ENCODE measurements around the gene TMEM212. TPM values are rescaled to one million over a fixed set of nuclear protein-coding genes. Genes with fewer than 3 reads are reported as not detected.

TMEM212 gene
- total and polyA plus RNA-seq, 9 of the 15 experiments (the other 6 are each of a cell fraction or from before 2014, with no cell fraction given) = not detected

DNA sequence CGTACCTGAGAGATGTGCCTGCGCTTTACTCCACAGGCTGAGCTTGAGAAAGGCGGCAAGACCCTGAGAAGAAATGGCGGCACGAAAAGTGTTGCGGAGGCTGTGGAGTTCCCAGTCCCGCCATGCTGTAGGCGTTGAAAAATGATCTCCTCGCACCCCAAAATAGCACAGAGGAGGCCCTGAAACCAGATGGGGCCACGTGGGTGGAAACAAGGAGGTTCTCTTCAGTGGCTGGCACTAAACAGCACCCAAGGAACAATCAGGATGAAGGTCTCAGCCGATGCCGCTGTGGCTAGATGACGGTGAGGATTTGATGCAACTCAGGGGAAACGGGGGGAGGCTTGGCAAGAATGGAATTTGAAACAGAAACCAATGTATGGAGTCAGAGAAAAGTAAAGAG lies 57.3 kb downstream of the TMEM212 start:
- Histone ChIP-seq H2AFZ (ENCODE audit: low read depth, low read length) (no peak overlapping the region), H3K27ac (ENCODE audit: extremely low read depth, low read depth, low read length) (no peak overlapping the region), H3K4me2 (ENCODE audit: insufficient read depth, low read length) (no peak overlapping the region), H3K9me3 (replicated peaks; ENCODE audit: control insufficient read depth, insufficient read depth, low read depth, low read length) (no peaks in the 10 kb centered on the region), H3K36me3 (ENCODE audit: control insufficient read depth, insufficient read depth, low read length) (no peaks in the 10 kb centered on the region), H3K79me2 (ENCODE audit: control insufficient read depth, insufficient read depth, low read length) (no peaks in the 10 kb centered on the region), H3K9me1 (ENCODE audit: control insufficient read depth, insufficient read depth, low read length) (no peaks in the 10 kb centered on the region), H3K4me1 (replicated peaks in 1 of 2; ENCODE audit: control insufficient read depth in 2 of 2, insufficient read depth in 2 of 2, low read length in 2 of 2) (peaks cover 0 to 8% of the 10 kb centered on the region in 2 experiments; a peak in 3 of 5 replicates), H3K27me3 (ENCODE audit: control insufficient read depth in 2 of 2, insufficient read depth in 2 of 2, low read length in 2 of 2) (no peaks in the 10 kb centered on the region), H3K4me3 (no peak overlapping the region), H3K9ac (ENCODE audit: insufficient read depth in 1 of 2, low read depth in 2 of 2, low read length in 2 of 2) (no peak overlapping the region), H4K20me1 (replicated peaks; ENCODE audit: control insufficient read depth, insufficient read depth, low read length) (no peaks in the 10 kb centered on the region)
- WGBS (ENCODE audit: insufficient coverage, low coverage, missing lambda C conversion rate) = 78% methylated on average over 14 of the region's 14 CpGs
- DNase-seq (ENCODE audit: extremely low read depth in 1 of 4, low spot score in 3 of 4) (no peak), ATAC-seq (no peak), FAIRE-seq (no peak)
- no TSS peak for BruUV-seq (replicated peaks)
- CTCF ChIA-PET (ENCODE audit: low intra/inter-chr PET ratio) = no interaction called here
- TF ChIP-seq HMGN3 (IDR thresholded peaks at IDR 0.05; ENCODE audit: borderline replicate concordance, extremely low read depth, insufficient read length, low read depth, low read length) = no peak
- TF ChIP-seq SIN3B (IDR thresholded peaks at IDR 0.05; ENCODE audit: low read depth) = no peak
- TF ChIP-seq SMC3 (conservative IDR thresholded peaks at IDR 0.05; ENCODE audit: insufficient read depth, low read depth, low read length) = no peak
- TF ChIP-seq KAT2B (IDR thresholded peaks at IDR 0.05; ENCODE audit: low read depth, low read length) = no peak
- no peak for TF ChIP-seq PTTG1 (tag; IDR thresholded peaks at IDR 0.05; ENCODE audit: low read depth)
- TF ChIP-seq, protein P1, sequence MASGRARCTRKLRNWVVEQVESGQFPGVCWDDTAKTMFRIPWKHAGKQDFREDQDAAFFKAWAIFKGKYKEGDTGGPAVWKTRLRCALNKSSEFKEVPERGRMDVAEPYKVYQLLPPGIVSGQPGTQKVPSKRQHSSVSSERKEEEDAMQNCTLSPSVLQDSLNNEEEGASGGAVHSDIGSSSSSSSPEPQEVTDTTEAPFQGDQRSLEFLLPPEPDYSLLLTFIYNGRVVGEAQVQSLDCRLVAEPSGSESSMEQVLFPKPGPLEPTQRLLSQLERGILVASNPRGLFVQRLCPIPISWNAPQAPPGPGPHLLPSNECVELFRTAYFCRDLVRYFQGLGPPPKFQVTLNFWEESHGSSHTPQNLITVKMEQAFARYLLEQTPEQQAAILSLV (tag; IDR thresholded peaks at IDR 0.05) = no peak
- no peak for TF ChIP-seq TSC22D4 (tag; IDR thresholded peaks at IDR 0.05)
- TF ChIP-seq, protein P2, sequence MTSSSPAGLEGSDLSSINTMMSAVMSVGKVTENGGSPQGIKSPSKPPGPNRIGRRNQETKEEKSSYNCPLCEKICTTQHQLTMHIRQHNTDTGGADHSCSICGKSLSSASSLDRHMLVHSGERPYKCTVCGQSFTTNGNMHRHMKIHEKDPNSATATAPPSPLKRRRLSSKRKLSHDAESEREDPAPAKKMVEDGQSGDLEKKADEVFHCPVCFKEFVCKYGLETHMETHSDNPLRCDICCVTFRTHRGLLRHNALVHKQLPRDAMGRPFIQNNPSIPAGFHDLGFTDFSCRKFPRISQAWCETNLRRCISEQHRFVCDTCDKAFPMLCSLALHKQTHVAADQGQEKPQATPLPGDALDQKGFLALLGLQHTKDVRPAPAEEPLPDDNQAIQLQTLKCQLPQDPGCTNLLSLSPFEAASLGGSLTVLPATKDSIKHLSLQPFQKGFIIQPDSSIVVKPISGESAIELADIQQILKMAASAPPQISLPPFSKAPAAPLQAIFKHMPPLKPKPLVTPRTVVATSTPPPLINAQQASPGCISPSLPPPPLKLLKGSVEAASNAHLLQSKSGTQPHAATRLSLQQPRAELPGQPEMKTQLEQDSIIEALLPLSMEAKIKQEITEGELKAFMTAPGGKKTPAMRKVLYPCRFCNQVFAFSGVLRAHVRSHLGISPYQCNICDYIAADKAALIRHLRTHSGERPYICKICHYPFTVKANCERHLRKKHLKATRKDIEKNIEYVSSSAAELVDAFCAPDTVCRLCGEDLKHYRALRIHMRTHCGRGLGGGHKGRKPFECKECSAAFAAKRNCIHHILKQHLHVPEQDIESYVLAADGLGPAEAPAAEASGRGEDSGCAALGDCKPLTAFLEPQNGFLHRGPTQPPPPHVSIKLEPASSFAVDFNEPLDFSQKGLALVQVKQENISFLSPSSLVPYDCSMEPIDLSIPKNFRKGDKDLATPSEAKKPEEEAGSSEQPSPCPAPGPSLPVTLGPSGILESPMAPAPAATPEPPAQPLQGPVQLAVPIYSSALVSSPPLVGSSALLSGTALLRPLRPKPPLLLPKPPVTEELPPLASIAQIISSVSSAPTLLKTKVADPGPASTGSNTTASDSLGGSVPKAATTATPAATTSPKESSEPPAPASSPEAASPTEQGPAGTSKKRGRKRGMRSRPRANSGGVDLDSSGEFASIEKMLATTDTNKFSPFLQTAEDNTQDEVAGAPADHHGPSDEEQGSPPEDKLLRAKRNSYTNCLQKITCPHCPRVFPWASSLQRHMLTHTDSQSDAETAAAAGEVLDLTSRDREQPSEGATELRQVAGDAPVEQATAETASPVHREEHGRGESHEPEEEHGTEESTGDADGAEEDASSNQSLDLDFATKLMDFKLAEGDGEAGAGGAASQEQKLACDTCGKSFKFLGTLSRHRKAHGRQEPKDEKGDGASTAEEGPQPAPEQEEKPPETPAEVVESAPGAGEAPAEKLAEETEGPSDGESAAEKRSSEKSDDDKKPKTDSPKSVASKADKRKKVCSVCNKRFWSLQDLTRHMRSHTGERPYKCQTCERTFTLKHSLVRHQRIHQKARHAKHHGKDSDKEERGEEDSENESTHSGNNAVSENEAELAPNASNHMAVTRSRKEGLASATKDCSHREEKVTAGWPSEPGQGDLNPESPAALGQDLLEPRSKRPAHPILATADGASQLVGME (CRISPR knock-in tag; IDR thresholded peaks at IDR 0.05) = no peak
- TF ChIP-seq, protein P3, sequence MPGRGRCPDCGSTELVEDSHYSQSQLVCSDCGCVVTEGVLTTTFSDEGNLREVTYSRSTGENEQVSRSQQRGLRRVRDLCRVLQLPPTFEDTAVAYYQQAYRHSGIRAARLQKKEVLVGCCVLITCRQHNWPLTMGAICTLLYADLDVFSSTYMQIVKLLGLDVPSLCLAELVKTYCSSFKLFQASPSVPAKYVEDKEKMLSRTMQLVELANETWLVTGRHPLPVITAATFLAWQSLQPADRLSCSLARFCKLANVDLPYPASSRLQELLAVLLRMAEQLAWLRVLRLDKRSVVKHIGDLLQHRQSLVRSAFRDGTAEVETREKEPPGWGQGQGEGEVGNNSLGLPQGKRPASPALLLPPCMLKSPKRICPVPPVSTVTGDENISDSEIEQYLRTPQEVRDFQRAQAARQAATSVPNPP (IDR thresholded peaks at IDR 0.05; ENCODE audit: borderline replicate concordance, insufficient read depth, insufficient read length) = no peak
- TF ChIP-seq ZNF76 (CRISPR knock-in tag; IDR thresholded peaks at IDR 0.05; ENCODE audit: borderline replicate concordance) = no peak
- TF ChIP-seq ZNF583 (CRISPR knock-in tag; IDR thresholded peaks at IDR 0.05) = no peak
- no peak for TF ChIP-seq GTF2A2 (tag; IDR thresholded peaks at IDR 0.05)
- TF ChIP-seq SNIP1 (IDR thresholded peaks at IDR 0.05; ENCODE audit: low read depth) = no peak
- TF ChIP-seq SMARCE1 (IDR thresholded peaks at IDR 0.05) = no peak
- TF ChIP-seq NRF1 (conservative IDR thresholded peaks at IDR 0.05 in 1 of 2, IDR thresholded peaks at IDR 0.05 in 1 of 2) = no peak
- POLR2A ChIA-PET = no interaction called here
- intact Hi-C loops (cut with micrococcal nuclease) (no loop called here), in situ Hi-C loops (cut with MboI) (no loop called here)
